Stimulated activated CD8-positive, alpha-beta memory T cell treated with anti-CD3 and anti-CD28 coated beads, Interleukin-12 subunit alpha, Interleukin-12 subunit beta, amount 100 ng/mL, for 4 hours (primary cell): Measurements from ENCODE around the gene EXOSC7.
"Not testable (repeated sequence)": the region's sequence is repeated elsewhere in the genome, so short reads cannot be mapped to it uniquely, and the experiment has no call there.

Experiments
- DNase-seq: peaks from one replicate; pipeline ENCODE4 v3.0.0-alpha.2; 2020; ENCODE audit warnings: low read depth

EXOSC7 gene

DNA sequence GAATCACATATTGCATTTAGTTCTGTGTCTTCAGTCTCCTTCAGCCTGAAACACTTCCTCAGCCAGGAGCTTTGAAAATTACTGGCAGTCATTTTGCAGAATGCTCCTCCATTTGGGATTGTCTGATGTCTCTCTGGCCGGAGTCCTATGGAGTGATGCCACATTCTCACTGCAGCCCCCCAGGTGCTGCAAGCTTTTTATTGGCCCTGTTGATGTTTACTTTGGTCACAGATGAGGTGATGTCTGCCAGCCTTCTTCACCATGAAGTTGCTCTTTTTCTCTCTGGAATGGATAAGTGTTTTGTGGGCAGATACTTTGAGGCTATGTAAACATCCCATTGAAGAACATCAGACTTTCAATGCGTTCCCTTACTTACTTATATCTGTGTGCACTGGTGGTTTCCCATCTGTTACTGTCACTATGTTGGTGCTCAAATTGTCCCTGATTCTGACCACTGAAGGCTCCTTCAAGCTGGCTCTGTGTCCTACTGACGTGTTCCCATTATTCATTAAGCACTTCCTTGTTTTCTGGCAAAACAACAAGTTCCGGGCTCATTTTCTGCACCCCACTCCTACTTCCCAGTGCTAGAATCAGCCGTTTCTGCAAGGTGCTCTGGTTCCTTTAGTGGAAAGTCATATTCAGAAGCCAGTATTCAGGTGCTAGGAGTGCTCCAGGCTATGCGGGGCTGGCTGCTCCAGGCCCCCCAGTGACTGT, 48.7 kb downstream of the EXOSC7 start:
- no peak for DNase-seq

DNA sequence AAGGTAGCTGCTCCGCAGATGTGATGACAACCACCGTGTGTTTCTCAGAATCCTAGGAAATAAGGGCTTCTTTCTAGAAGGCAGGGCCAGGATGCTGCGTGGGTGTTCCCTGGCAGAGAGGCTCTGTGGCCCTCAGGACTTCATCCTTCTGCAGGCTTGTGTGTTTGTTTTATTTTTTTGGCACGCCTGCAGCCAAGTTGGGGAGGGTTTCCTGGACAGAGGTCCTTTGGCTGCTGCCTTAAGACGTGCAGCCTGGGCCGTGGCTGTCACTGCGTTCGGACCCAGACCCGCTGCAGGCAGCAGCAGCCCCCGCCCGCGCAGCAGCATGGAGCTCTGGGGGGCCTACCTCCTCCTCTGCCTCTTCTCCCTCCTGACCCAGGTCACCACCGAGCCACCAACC, 50.0 kb downstream of the EXOSC7 start, which contains the start of gene CLEC3B:
Gene CLEC3B, plus strand, starts transcription at position 266 of the 400 bp plus-strand sequence. Its CDS starts 60 bp downstream, at position 326.
- no peak for DNase-seq

GRCh38 chr3:45026957-45027356, 50.9 kb downstream of the EXOSC7 start:
- DNase-seq: no peak

- DNase-seq: no peak
These were observed 51.4 kb downstream of the EXOSC7 start for GRCh38 chr3:45027441-45027840.

DNA sequence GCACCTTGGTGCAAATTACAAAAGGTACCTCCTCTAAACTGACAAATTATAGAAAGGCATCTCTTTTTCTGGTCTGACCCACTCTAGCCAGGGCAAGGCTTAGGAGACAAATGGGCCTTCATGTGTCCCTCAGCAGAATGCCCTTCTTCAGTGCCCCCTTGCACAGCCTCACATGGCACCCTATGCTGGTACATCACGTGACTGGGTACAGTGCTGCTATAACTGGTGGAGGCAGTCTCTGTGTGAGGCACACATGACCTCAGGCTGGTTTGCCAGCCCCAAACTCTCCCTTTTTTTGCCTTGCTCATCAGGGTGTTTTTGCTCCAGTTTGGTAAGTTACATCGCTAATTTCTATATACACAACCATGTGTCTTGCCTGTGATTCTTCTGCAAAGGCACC, 53.2 kb downstream of the EXOSC7 start:
- no peak for DNase-seq

DNA sequence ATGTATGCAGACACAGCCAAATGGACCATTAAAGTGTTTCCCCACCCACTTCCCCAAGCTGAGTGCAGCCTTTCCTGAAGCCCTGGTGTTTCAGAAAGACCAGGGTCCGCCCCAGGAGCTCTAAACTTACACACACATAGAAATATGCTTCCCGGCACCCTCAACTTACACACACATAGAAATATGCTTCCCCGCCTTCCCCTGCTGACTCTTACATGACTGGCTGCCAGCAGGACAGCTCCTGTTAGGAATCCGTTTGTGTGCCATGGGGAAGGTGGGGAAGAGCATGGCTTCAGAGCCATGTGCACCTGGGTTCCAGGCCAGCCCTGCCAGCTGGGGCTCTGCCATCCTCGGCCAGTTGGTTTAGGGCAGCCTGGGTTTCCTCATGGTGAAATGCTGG, 53.6 kb downstream of the EXOSC7 start:
- DNase-seq: no peak

DNA sequence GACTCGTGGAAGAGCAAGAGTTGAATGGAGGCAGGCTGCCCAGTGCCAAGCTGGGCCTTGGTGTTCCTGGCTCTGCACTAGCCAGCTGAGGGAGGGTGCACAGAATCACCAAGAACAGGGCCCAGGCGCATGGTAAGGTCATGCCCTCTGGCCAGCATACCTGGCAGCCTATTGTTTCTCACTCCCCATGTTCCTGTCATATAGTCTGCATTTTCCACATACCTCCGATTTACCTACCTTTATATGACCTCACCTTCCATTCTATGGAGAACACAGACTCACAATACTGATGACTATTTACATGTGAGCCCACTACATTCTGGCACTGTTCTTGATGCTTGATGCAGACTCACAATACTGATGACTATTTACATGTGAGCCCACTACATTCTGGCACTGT, 55.5 kb downstream of the EXOSC7 start:
- DNase-seq: no peak

DNA sequence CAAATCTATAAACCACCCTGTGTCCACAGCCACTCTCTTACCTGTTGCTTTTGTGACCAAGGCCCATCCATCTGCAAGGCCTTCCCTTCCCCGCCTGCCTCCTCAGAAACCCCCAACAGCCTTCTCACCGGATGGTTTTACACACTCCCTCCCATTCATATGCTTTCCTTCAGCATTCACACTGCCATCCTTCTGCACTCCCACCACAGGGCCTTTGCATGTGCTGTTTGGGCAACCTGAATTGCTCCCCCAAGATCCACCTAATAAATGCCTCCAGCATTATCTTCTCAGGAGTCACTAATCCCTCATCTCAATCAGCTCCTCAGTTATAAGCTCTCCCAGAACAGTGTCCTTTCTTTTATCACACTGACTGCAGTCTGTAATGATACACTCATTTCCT, 56.1 kb downstream of the EXOSC7 start:
- DNase-seq: no peak

DNA sequence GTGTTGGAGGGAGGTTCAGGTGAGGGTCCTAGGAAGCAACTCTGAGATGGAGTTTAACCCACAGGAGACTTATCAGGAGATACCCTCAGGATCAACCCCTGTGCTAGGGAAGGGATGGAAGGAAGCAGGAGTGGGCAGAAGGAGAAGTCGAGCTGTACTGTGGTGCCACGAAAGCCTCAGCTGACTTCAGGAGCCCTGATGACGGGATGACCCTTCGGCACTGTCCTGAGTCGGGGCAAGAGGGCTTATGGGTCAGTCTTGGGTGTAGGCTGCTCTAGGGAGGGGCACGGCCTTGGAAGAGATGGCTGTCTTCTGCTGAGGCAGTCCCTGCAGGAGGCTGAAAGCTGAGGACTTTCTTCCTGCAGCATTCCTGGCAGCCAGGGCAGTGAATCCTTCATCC, 57.7 kb downstream of the EXOSC7 start:
- no peak for DNase-seq

DNA sequence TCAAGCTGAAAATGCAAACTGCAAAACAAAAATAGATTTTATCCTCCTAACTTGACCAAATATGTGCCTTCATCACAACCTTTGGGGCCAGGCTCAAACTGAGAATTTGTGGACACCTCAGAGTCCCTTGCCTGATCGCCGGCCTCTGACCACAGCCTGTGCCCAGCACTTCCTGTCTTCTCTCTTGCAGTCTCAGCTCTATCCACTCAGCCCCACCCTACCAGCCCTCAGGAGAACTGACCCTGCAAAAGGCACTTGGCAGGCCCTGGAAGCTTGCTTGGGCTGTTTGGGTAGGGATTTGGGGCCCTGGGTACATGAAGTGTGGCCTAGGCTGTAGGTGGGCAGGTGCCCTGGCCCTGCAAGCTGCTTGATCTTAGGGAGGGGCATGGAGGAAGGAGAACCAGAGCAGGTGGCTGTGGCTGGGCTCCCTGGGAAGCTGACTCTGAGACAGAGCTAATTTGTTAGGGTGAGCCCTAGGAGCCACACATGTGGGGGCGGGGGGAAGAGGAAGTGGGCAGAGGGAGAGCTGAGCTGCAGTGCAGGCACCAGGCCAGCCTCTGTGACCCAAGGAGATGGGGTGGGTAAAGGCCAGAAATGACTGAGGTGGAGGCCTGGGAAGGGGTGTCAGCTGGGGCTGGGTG, 58.7 kb downstream of the EXOSC7 start:
- DNase-seq: no peak

- no peak for DNase-seq
These were observed 59.6 kb downstream of the EXOSC7 start for GRCh38 chr3:45035441-45036301.

- peak; percentile 74 for DNase-seq
These were observed 61.8 kb downstream of the EXOSC7 start for GRCh38 chr3:45037720-45038455.

DNA sequence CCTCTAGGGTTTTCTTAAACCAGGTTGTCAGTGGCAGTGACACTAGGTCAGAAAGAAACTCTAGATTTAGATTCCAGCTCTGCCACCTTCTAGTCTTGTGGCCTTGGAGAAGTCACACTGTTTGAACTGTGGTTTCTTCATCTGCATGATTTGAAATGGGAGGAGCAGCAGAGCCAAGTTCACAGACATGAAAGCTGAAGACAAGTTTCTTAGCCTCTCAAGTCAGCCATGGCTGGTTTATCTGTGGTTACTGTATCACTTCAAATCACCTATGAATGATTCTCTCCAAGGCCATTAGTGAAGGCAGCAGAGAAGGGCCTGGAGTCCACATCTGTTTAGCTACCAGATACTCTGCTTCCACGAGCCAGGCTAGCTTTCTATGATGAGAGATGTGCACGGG, 65.6 kb downstream of the EXOSC7 start:
- DNase-seq: no peak

DNA sequence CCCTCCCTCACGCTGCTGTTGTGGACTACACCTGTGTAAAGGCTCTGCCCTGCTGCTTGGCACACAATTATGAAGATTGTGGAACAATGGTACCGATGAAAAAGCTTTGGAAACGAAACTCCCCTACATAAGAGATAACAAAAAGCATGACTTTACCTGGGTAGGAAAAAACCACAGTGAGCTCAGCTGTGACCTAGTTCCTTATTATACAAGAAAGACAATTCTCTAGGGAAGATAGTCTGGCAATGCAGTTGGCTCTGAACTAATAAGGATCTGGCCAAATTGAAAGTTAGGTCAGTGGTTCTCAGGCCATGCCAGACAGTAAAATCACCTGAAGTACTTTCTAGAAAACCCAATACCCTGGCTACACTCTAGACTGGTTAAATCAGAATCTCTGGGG, 66.1 kb downstream of the EXOSC7 start:
- no peak for DNase-seq

GRCh38 chr3:45043728-45044299, 67.8 kb downstream of the EXOSC7 start:
- DNase-seq: no peak

GRCh38 chr3:45048244-45048643, 72.2 kb downstream of the EXOSC7 start:
- no peak for DNase-seq

- DNase-seq: no peak
These were observed 73.8 kb downstream of the EXOSC7 start for GRCh38 chr3:45049807-45050206.

DNA sequence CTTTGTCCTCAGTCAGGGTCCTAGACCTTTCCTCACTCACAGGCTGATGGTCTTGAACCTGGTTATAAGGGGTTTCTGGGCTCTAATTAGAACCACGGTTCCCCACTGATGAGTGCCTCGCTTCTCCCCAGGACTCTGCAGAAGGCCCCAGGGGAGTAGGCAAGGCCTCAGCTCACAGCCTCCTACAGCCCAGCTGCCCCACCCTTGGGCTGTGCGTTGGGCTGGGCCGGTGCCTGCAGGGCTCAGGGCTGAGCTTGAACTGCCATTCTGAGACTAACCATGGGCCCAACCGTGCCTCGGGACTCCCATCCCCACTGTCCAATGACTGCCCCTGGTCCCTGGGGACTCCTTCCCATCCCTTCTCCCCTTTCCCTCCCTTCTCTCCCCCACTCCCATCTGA, 75.6 kb downstream of the EXOSC7 start:
- no peak for DNase-seq

GRCh38 chr3:45053805-45054195, 77.8 kb downstream of the EXOSC7 start:
- not testable (repeated sequence) for DNase-seq

GRCh38 chr3:45054196-45054857, 78.3 kb downstream of the EXOSC7 start:
- DNase-seq: no peak

GRCh38 chr3:45055032-45055410, 79.0 kb downstream of the EXOSC7 start:
- no peak for DNase-seq
